ENCODE data around the gene MORN1.

MORN1 gene

GRCh38 chr1:2317230-2318065 is 73.9 kb downstream of the MORN1 start:
- no peak for DNase-seq

DNA sequence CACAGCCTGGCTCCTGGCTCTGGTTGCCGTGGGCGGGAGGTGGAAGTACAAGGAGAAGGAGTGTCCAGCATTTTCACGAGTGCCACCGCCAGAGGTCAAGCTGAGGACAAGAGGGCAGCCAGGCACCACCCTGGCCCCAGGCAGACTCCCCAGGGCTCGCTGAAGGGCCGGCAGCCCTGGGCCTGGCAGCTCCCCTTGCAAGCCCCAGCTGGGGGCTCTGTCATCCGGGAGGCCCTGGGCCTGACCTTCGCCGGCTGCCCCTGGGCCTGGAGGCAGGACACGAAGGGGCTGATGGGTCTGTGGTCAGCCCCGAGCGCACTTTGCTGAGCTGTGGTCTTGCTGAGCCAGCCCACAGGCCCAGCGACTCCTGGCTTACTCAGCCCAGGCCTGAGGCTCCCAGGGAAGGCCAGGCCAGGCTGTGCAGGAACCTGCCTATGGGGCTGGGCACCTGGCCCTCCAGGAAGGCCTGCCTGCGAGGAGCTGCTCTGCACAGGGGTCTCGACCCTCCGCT is 74.8 kb downstream of the MORN1 start:
- DNase-seq = no peak

DNA sequence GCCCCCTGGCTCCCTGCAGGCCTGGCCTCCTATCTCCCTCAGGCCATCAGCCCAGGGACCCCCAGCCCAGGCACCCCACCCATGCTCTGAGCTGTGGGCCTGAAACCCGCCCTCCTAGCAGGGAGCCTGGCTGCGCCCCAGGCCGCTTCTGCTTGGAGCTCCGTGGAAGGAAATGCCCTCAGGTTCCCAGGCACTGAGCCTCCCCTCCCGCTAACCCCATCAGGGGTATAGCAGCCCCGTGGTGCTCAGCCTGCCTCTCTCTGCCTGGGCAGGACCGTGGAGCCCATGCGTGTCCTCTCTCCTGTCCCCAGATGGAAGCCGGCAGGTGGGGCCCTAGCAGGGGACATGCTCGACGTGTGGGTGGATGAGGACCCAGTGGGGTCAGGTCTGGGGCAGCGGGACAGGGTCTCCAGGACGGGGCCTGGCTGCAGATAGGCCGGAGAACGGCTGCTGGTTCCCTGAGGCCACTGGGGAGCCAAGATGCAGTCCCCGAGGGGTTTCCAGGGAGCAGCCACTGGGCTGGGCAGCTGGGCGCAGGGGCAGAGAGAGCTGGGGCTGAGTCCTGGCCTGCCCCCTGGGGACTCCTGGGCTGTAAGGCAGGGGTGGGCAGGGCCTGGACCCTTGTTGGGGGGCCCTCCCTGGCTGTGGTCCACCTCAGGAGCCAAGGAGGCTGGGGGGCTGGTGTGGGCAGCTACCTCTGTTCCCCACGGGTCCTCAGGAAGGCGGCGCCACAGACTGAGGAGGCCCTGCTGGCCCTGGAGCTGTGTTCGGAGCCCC is 75.5 kb downstream of the MORN1 start:
- no peak for DNase-seq

- no peak for DNase-seq
These were observed 76.3 kb downstream of the MORN1 start for GRCh38 chr1:2314803-2315673.

DNA sequence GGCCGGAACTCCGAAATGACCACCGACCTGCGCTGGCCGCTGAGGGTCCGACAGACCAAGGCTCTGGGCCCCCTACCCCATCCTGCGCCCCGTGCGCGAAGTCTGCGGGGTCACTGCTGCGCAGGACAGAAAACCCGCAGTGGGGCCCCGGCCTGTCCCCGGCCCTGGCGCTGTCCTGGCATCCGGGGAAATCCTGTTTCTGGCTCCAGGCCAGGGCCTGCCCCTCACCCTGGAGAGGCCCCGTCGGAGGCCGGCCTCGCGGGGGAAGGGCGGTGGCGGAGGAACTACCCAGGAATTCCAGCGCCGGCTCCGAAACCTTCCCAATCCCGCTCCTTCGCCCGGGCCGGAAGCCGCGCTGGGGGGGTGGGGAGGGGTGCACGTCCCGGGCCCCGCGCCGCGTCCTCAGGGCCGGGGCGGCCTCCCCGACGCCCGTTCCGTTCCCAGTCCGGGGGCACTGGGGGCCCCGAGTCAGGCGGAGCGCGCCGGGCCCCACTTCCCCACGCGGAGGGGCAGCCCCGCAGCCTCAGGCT is 77.0 kb downstream of the MORN1 start:
- no peak for DNase-seq

- DNase-seq = no peak
These were observed 77.6 kb downstream of the MORN1 start for GRCh38 chr1:2313651-2314261.

DNA sequence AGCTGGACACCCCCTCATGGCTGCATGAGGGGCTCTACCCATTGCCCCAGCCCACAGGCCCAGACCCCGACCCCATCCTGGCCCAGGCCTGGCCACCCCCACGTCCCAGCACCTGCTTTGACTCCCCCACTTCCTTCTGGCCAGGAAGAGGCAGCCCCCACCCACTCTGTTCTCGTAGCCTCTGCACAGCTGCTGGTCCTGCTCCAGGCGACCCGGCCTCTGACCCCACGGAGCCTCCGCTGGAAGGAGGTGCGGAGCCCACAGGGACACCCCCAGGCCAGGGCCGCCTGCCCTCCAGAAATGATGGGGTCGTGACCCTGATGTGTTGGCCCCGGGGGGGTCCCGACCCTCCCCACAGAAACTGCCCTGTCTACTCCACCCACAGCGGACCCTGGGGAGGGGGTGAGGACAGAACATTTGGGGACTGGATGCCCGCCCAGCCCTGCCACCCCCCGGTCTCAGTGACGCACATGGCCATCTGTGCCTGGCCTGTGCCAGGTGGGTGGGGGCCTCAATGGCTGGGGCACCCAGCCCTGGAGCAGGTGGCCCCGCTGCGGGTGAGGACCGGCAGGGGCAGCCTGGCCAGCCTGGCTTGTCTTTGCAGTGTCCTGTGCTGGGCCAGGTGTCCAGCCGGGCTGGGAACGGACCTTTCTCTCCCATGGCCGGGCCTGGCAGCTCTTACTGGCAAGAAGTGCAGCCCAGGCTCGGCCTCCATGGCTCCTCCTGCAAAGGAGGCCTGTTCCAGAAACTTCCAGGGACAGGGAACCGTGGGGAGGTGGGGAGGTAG is 78.6 kb downstream of the MORN1 start:
- peak; percentile 86 to 98 for DNase-seq

- no peak for DNase-seq
These were observed 79.2 kb downstream of the MORN1 start for GRCh38 chr1:2312160-2312514.

- DNase-seq = no peak
These were observed 79.9 kb downstream of the MORN1 start for GRCh38 chr1:2311184-2312032.

DNA sequence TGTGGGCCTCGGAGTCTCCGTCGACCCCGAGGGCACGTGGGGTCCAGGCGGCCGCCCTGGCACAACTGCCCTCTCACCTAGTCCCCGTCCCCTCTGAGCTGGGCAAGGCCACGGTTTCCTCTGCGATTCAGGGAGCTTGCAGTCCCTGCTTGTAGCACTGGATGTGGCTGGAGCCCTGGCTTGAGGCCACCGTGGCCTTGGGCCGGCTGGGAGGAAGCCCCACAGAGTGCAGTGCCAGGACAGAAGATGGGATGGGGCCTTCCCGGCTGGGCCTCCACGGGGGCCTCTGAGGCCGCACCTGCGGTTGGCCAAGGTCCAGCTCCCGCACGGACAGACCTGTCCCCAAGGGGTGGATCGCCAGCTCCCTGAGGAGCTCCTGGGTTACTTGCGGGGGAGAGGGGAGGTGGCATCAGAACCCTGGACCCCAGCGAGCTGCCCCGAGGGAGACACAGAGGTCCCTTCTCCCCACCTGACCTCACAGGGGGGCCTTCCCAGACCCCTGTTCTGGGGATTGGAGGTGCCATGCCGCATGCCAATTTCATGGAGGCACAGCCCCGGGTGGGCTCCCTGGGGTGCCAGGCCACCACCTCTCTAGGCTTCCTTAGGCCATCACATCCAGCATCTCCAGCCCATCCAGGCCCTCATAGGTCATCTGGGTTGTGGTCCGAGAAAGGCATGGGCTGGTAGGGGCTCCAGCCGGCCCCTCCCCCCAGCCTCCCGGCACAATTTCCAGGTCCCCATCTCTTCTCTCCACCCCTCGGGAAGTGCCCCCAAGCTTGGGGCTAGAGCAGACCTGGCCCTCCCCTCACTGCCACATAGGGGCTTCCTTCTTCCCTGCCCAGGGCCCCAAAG is 80.8 kb downstream of the MORN1 start:
- no peak for DNase-seq

- no peak for DNase-seq
These were observed 82.5 kb downstream of the MORN1 start for GRCh38 chr1:2308844-2309243.

DNA sequence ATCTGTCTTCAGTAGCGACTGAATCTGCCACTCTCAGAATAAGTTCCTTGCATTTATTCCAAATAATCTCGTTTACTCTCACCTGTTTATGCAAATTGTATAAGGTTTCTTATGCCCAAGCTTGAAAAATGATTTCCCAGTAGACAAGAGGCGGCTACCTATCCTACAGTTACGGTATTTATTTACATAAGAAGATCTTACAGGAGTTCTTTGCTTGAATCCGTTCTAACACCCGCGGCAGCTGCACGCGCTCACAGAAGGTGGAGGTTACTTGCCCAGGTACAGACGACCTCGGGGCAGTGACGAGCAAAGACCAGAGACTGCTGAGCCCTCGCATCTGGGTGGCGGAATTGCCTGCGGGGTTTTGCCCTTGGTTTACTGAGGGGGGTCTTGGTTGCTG is 83.4 kb downstream of the MORN1 start:
- no peak for DNase-seq

DNA sequence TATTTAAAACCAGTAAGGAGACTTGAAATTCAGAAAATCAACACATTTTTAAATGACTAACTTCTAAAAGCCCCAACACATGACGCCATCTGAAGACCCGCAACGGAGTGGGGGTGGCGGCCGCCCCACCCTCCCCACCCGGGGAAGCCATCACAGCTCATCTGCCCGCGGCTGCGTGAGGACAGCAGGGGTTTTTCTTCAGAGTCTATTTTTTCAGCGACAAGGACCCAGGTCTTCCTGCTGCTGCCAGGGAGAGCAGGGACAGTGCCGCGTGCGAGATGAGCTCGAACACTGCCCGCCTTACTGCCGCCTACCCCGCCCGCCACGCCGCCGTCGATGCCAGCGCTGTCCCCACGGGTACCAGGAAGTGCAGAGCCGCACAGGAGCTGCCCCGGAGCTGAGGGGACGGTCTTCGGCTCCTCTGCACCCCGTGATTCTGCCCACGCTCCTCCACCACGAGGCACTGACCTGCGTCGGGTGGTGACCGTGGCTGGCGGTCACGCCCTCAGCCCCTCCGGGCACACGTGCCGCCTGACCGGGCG is 84.2 kb downstream of the MORN1 start:
- no peak for DNase-seq

GRCh38 chr1:2306151-2306978 is 85.0 kb downstream of the MORN1 start:
- no peak for DNase-seq

DNA sequence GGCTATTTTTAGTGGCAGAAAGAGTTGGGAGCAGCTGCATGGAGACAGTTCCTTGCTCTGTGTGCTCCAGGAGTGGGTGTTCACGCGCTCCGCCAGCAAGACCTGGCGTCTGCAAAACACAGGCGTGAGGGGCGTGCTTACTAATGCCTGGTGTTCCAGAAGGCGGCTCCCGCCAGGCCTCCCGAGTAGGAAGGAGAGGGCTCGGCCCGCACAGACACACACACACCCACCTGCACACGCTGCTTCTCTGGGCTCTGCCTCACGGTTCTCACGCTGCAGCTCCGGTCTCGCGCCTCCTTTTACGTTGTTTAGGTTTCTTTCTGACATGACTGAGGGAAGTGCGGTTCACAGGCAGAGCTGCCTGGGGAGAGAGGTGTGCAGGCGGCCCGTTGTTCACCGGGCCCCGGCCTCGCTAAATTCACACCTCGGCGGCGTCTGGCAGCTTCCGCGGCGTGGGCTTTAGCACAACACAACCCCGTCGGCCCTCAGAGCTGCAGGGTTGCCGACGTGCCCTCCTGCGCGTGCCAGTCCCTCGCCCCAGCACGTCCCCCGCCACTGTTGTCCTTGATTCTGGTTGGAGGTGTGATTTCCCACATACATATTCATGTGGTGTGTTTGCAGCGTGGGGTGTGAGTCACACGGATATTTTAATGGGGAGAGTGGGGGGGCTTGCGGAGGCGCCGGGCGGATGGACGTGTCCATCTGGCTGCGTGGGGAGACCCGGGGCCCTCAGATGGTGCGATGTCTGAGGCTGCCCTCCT is 86.3 kb downstream of the MORN1 start:
- no peak for DNase-seq

DNA sequence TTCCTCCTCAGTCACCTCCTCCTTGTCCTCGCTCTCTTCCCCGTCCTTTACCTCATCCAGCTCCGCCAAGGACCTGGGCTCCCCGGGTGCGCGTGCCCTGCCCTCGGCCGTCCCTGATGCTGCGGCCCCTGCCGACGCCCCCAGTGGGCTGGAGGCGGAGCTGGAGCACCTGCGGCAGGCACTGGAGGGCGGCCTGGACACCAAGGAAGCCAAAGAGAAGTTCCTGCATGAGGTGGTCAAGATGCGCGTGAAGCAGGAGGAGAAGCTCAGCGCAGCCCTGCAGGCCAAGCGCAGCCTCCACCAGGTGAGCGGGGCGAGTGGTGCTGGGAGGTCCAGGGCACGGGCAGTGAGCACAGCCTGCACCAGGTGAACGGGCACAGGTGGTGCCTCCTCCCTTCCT is 87.1 kb downstream of the MORN1 start:
- no peak for DNase-seq

- DNase-seq = no peak
These were observed 87.6 kb downstream of the MORN1 start for GRCh38 chr1:2303781-2304180.

All from cerebellar nuclear complex (tissue), 1 donor.